Umbilical cord (tissue), 2 donors: ENCODE measurements around the gene OR10A4. TPM values are rescaled to one million over a fixed set of nuclear protein-coding genes. Genes with fewer than 3 reads are reported as not detected.
A peak's percentile ranks its signal among the peaks of the same experiment; 100 is the strongest.
"Not testable (repeated sequence)": the region's sequence is repeated elsewhere in the genome, so short reads cannot be mapped to it uniquely, and the experiment has no call there.

Experiments used
- DNase-seq: peaks from one replicate; pipeline ENCODE4 v3.0.0-alpha.2; 2015; ENCODE audit warnings: low spot score
- total RNA-seq: library from RNA; depleted of rRNA; stranded (reverse); fragments of >200 nt; gene quantifications from one replicate; pipeline ENCODE4 v1.2.3, GENCODE V29; 2014; ENCODE audit warnings: low replicate concordance; ENCODE audit not compliant: insufficient read depth

The OR10A4 gene
- not detected for total RNA-seq

DNA sequence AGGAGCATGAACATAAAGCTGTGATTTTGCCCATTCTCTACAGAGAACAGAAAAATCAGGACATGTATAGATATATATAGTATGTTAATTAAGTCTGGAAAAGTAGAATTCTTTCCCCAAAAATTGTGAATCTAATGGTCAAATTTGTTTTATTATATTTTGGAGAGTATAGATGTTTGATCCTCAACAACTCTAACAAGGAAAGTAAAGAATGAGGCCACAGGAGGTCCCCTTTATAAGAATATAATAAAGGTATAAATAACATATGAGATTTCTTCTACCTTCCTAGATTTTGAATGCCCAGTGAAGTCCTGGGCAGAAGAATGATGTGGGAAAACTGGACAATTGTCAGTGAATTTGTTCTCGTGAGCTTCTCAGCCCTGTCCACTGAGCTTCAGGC is at the start of gene OR10A4:
Gene OR10A4 (plus strand): TSS at position 301 of the 400 bp plus-strand sequence. CDS start 23 bp downstream, at position 324.
- no peak for DNase-seq

- DNase-seq: no peak
These were observed 48.3 kb upstream of the OR10A4 start for GRCh38 chr11:6828103-6828502.

DNA sequence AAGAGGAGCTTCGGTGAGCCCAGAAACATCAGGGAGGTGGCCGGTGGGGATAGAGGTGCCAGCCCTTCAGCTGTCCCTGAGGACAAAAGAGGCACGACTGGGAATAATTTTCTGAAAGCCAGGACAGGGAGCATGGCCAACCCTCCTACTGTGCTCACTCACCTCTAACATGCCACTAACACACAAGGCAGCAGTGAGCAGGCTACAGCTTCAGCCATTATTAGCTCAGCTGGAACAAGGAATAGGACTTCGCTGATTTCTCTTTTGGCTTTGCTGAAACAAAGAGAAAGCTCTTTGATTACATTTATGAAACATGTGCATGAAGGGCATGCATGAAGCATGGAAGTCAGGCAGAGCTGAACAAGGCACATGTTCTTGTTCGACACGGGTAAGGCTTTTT is 43.1 kb upstream of the OR10A4 start:
- DNase-seq: no peak

- DNase-seq: no peak
These were observed 42.4 kb upstream of the OR10A4 start for GRCh38 chr11:6834021-6834420.

- DNase-seq: no peak
These were observed 34.7 kb upstream of the OR10A4 start for GRCh38 chr11:6841694-6842093.

GRCh38 chr11:6843670-6844069 is 32.8 kb upstream of the OR10A4 start:
- no peak for DNase-seq

GRCh38 chr11:6844356-6844755 is 32.1 kb upstream of the OR10A4 start:
- no peak for DNase-seq

DNA sequence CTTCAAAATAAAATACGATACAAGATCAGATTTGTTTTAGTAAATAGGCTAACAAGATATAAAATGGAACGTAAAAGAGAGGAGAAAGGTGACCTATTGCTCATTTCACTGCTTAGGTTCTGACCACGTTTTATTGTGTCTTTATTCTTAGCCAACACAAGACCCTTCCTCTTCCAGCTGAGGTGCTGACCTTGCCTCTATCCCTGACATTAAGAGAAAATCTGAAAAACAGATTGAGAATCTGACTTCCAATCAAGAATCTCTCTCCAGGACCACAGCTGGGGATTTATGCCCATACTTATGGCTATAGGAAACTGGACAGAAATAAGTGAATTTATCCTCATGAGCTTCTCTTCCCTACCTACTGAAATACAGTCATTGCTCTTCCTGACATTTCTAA is 31.0 kb upstream of the OR10A4 start, which contains the start of gene OR10A5:
Gene OR10A5 (plus strand): TSS at position 301 of the 400 bp plus-strand sequence. CDS start 0 bp downstream, at position 301.
- DNase-seq: no peak

DNA sequence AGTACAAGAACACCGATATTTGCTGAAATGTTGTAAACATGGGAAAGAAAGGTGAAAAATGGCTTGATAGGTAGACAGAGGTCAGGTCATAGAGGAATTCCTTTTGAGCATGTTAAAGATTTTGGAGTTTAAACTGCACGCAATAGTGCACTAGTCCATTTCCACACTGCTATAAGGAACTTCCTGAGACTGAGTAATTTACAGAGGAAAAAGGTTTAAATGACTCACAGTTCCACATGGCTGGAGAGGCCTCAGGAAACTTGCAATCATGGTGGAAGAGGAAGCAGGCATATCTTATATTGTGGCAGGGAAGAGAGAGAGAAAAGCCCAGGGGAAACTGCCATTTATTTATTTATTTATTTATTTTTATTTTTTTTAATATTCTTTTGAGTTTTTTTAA is 25.9 kb upstream of the OR10A4 start:
- DNase-seq: no peak

GRCh38 chr11:6854801-6855200 is 21.6 kb upstream of the OR10A4 start:
- DNase-seq: not testable (repeated sequence)

- peak; percentile 30 for DNase-seq
These were observed 20.4 kb upstream of the OR10A4 start for GRCh38 chr11:6855971-6856541.

GRCh38 chr11:6856871-6857270 is 19.6 kb upstream of the OR10A4 start:
- DNase-seq: no peak

DNA sequence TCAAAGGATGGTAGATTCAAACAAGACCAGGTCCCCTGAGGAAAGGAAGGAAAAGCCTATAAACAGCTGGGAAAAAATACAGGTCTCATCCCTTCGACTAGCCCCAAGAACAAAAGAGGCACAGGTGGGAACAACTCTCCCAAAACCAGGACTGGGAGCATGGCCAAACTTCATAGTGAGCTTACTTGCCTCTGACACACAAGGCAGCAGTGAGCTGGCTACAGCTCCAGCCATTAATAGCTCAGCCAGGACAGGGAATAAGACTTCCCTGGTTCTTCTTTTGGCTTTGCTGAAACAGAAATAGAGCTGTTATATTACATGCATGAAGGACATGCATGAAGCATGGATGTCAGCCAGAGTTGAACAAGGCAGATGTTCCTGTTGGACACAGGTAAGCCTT is 13.5 kb upstream of the OR10A4 start, which contains the start of gene OR10A2:
Gene OR10A2 (plus strand): TSS at position 97 of the 400 bp plus-strand sequence. CDS start 6,698 bp downstream, outside the sequence.
- no peak for DNase-seq

DNA sequence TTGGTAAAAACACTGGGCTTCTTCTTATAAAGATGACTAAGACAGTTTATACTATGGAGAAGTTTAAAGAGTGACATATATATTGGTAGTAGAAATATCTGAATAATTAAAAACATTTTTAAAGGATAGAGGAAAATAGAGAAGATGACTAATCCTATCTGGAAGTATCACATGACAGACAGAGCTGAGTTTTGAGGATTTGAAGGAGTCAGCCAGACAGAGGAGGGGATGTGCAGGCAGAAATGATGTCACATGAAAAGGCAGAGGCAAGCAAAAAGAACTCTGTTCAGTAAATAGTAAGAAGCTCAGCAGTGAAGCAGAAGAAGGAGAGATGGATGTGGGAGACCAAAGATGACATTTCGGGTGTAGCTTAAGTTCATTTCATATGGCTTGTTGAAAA is 12.0 kb upstream of the OR10A4 start:
- peak; percentile 1 for DNase-seq

- no peak for DNase-seq
These were observed 5.1 kb upstream of the OR10A4 start for GRCh38 chr11:6871278-6871677.

DNA sequence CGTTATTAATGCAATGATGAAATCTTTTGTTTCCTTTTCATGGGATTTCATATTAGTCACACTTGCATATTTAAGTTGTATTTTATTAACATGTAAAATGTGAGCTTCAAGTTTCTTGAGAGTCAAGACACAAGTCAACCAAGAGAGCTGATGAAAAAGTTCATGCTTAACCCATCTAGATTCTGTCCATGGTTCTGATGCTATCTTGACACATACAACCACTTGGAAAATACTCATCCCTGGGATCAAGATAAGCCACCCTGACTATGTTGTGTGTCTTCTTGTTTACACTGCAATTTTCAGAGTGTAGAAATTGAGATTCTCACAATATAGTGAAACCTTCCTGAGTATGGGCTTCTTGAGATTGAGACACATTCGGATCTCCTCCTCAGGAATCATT is 664 bp upstream of the OR10A4 start:
- DNase-seq: no peak

DNA sequence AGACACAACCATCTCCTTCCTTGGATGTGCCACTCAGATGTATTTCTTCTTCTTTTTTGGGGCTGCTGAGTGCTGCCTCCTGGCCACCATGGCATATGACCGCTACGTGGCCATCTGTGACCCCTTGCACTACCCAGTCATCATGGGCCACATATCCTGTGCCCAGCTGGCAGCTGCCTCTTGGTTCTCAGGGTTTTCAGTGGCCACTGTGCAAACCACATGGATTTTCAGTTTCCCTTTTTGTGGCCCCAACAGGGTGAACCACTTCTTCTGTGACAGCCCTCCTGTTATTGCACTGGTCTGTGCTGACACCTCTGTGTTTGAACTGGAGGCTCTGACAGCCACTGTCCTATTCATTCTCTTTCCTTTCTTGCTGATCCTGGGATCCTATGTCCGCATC is 489 bp downstream of the OR10A4 start:
- DNase-seq: no peak

DNA sequence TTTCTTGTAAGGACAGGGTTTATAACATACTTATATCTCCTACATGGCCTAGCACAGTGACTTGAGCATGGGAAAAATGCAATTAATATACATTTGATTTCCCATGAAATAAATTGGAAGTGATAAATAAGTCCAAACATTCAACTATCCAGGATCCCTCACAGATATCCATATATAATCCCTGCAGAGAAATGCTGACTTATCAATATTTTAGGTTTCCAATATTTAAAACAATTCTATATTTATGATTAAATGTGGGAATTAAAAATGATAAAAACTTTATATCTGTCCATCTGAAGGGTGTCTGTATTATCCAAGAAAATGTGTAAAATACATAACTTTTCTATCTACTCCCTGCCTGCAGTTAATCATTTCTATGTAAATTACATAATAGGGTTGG is 6.3 kb downstream of the OR10A4 start:
- DNase-seq: no peak

- not testable (repeated sequence) for DNase-seq
These were observed 11.3 kb downstream of the OR10A4 start for GRCh38 chr11:6887711-6888110.

- DNase-seq: no peak
These were observed 12.4 kb downstream of the OR10A4 start for GRCh38 chr11:6888830-6889229.

- no peak for DNase-seq
These were observed 13.4 kb downstream of the OR10A4 start for GRCh38 chr11:6889835-6890234.

DNA sequence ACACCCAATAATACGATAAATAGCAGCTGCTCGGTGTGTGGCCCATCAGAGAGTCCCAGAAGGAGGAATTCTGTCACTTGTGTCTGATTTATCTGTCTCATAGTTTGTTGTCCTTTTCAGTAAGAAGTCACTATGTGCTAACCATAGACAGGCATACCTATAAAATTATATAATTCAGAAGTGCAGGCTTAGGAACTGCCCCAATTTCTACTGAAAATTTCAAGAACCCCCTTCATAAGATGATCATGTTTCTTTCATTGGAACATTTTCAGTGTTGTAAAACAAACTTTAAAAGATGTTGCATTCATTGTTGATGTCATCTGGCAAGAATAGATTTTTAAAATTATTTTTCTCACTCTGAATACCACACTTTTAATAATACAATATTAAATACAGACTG is 16.0 kb downstream of the OR10A4 start, which contains the start of gene OR2D2:
Gene OR2D2 (minus strand): TSS at position 101 of the 400 bp plus-strand sequence. CDS start 0 bp downstream, at position 101.
- DNase-seq: no peak

GRCh38 chr11:6894097-6894496 is 17.7 kb downstream of the OR10A4 start:
- no peak for DNase-seq

DNA sequence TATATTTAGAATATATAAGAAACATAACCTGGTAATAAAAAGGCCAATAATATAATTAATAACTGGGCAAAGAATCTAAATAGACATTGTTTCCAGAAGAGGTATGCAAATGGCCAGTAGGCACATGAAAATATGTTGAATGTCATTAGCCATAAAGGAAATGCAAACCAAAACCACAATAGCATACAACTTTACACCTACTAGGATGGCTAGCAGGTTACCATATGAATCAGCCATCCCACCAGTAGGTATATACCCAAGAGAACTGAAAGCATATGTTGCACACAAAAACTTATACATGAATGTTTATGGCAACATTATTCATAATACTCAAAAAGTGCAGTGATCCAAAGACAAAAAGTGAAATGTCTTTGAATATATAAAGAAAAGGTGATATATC is 18.6 kb downstream of the OR10A4 start:
- no peak for DNase-seq
